ENCODE data around the gene PANX2.

Gene PANX2

GRCh38 chr22:50184004-50184901 is 13.7 kb downstream of the PANX2 start:
- DNase-seq, result no peak

GRCh38 chr22:50184902-50185374 is 14.4 kb downstream of the PANX2 start:
- no peak for DNase-seq

GRCh38 chr22:50185375-50186087 is 15.0 kb downstream of the PANX2 start, which contains the start of gene TRABD:
Gene TRABD, plus strand, starts transcription at chr22:50185913. Its CDS starts 7,148 bp downstream, at chr22:50193061.
- DNase-seq, result peak; percentile 89

GRCh38 chr22:50186181-50186714 is 15.7 kb downstream of the PANX2 start:
- DNase-seq, result no peak

DNA sequence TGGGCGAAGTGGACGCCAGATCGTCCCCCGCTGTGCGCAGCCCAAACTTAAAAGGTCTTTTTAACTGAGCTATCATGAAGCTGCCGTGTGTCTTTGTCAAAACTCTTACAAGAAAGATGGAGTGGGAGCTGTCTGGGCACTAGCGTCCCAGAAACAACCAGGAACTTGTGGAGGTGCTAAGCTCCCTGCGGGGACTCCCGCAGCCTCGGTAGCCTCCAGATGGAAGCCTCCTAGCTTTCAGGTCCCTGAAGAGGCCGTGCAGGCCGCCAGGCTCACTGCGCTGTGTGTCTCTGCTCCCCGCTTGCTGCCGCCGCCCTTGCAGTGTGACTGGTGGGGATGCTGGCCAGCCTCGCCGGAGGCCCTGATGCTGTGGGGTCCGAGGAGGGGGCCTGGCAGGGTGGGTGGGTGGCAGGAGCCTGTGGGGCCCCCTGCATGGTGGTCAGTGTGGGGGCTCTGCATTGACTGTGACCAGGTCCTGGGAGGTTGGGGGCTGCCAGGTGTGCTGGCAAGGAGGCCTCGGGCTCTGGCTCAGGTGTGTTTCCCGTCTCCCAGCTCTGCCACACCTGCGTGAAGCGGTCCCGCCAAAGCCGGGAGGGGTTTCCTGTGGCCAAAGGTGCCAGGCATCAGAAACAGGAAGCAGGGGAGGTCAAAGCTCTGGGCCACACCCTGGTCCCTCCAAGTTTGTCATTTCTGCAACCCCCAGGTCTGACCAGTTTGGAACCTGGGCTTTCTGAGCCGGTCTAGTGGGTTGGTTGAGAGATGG is 16.4 kb downstream of the PANX2 start:
- peak; percentile 48 for DNase-seq

DNA sequence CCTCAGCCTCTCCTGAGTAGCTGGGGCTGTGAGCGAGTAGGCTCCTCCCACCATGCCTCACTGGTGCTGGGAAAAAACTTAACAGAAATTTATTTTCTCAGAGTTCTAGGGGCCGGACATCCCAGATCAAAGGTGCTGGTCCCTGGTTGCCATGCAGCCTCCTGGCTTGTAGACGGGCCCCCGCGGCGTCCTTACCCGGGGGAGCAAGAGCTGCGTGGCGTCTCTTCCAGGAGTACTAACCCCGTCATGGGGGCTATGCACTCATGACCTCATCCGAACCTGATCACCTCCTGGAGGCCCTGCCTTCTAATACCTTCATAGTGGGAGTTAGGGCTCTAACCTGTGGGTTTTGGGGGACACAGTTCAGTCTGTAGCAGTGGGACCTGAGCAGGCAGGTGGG is 17.8 kb downstream of the PANX2 start:
- DNase-seq, result no peak

- no peak for DNase-seq
These were observed 18.8 kb downstream of the PANX2 start for GRCh38 chr22:50189184-50189848.

DNA sequence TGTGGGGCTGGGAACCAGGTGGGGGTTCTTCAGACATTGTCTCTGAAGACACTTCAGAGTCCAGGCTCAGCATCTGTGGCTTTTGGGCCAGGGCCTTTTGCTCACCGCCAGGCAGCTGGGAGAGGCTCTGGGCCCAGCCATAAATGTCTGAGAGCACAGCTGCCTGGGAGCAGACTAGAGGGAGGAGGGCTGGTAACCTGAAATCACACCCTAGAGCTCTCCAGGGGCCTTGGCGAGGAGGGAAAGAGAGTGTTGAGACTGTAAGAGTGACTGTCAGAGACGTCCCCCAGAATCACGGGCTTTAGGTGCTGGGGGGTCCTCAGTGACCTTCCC is 19.3 kb downstream of the PANX2 start:
- no peak for DNase-seq

DNA sequence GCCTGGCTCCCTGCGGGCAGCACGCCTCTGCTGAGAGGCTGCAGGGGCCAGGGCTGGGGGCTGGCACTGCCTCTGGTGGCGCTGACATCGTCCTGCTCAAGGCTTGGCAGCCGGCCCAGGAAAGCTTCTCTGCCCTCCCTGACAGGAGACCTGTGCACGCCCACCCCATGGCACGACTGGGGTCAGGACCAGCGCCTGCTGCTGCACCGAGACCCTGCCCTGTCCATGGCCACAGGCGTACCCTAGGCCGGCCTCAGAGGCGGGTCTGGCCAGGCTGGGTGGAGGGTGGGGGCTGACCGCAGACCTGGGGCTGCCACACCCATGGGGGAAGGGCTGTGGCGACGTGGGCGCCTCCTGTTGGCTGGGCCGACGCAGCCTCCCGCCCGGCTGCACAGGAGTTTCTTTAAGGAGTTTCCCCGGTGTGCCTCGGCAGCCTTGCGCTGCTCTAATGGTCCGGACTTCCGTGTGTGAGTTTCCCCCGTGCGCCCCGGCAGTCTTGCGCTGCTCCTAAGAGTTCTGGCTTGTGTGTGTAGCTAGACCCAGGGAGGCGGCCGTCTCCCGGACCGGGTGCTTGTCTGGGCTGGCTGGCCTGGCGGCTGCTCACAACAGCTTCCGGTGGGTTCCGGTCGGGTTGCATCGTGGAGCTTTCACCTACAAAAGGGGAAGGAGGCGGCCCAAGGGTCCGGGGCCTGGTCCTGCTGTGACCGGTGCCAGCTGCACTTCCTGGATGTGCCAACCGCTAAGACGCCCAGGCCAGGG is 19.8 kb downstream of the PANX2 start:
- peak; percentile 88 for DNase-seq

GRCh38 chr22:50190941-50191741 is 20.6 kb downstream of the PANX2 start:
- DNase-seq, result peak; percentile 81

DNA sequence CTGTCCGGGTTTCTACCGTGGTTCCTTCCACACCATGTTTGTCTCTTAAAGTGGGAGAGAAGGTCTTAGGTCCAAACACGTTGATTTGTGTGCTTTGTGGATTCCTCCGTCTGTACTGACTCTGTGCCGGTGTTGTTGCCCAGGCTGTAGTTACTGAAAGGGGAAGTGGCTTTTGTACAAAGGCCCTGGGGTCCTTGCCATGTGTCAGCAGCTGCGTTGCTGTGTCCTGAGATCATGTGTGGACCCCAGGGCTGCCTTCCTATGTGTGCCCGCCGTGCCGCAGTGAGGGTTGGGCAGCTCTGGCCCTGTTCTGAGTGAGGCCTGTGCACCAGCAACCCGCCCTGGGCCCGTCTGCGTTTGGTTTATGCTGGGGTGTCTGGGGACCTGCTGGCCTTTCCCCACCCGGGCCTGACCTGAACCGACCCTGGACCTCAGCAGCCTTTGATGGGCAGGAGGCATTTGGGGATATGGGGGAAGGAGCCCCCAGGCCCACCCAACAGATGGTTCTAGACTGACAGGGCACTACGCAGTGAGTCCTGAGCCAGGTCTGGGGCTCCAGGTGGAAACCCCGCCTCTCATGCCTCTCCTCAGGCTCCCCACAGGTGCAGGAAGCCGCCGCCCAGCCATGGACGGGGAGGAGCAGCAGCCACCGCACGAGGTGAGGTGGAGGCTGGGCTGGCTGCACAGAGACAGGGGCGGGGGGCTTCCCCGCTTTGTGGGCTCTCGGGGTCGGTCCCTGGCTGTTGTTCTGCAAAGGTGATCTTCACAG is 22.1 kb downstream of the PANX2 start:
- peak; percentile 71 for DNase-seq

GRCh38 chr22:50193621-50194020 is 23.1 kb downstream of the PANX2 start:
- no peak for DNase-seq

GRCh38 chr22:50194037-50194805 is 23.7 kb downstream of the PANX2 start:
- no peak for DNase-seq

GRCh38 chr22:50196256-50196655 is 25.7 kb downstream of the PANX2 start:
- DNase-seq, result no peak

- DNase-seq, result no peak
These were observed 26.7 kb downstream of the PANX2 start for GRCh38 chr22:50197000-50197800.

- no peak for DNase-seq
These were observed 27.5 kb downstream of the PANX2 start for GRCh38 chr22:50197856-50198623.

DNA sequence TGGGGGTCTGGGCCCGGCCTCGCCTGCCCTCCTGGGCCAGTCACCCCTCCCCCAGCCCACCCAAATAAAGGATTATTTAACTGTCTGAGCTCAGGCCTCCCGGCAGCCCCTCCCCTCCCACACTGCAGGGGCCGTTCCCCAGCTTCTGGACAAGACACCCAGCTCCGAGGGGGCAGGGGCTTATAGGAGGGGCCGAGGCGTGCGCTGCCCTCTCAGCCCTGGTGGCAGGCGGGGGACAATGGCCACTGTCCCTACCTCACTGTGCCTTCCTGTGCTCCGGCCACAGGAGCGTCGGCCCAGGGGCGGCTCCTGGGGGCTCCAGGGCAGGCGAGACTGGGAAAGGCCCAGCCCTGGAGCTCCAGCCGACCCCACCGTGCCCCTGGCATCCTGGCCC is 28.1 kb downstream of the PANX2 start:
- DNase-seq, result no peak

All from activated T-cell treated with anti-CD3 and anti-CD28 coated beads, Interleukin-2, amount 50 U/mL, for 1 hour (primary cell).